Activated CD4-positive, alpha-beta T cell treated with anti-CD3 and anti-CD28 coated beads, Interleukin-2, Interleukin-6, amounts not matched to agents 100 ng/mL and 50 ng/mL, durations not matched to agents 16 hours and 8 hours (primary cell): ENCODE data around the gene WDFY4.

Source experiments
- DNase-seq: peaks from one replicate; pipeline ENCODE4 v3.0.0-alpha.2; 2020

Gene WDFY4

GRCh38 chr10:48926255-48926654 lies 241.6 kb downstream of the WDFY4 start:
- no peak for DNase-seq

GRCh38 chr10:48926764-48927540 lies 242.3 kb downstream of the WDFY4 start:
- no peak for DNase-seq

GRCh38 chr10:48929413-48929990 lies 244.8 kb downstream of the WDFY4 start:
- no peak for DNase-seq

- DNase-seq, result no peak
These were observed 246.5 kb downstream of the WDFY4 start for GRCh38 chr10:48931188-48931587.

- no peak for DNase-seq
These were observed 248.4 kb downstream of the WDFY4 start for GRCh38 chr10:48932831-48933664.

- DNase-seq, result no peak
These were observed 250.2 kb downstream of the WDFY4 start for GRCh38 chr10:48934672-48935501.

GRCh38 chr10:48935577-48935976 lies 250.9 kb downstream of the WDFY4 start:
- DNase-seq, result no peak

- DNase-seq, result no peak
These were observed 253.1 kb downstream of the WDFY4 start for GRCh38 chr10:48937796-48938195.

GRCh38 chr10:48938281-48938680 lies 253.6 kb downstream of the WDFY4 start:
- no peak for DNase-seq

GRCh38 chr10:48938990-48939536 lies 254.4 kb downstream of the WDFY4 start:
- no peak for DNase-seq

GRCh38 chr10:48939790-48940325 lies 255.2 kb downstream of the WDFY4 start, which contains the start of gene LRRC18:
LRRC18 (minus strand) TSS chr10:48939840; CDS start chr10:48914155, 25,685 bp downstream.
- DNase-seq, result no peak

- DNase-seq, result no peak
These were observed 255.7 kb downstream of the WDFY4 start for GRCh38 chr10:48940372-48940771.

GRCh38 chr10:48940958-48941357 lies 256.3 kb downstream of the WDFY4 start:
- no peak for DNase-seq

GRCh38 chr10:48941427-48942075 lies 256.9 kb downstream of the WDFY4 start:
- DNase-seq, result no peak

GRCh38 chr10:48943096-48943495 lies 258.4 kb downstream of the WDFY4 start:
- DNase-seq, result no peak

GRCh38 chr10:48944171-48944570 lies 259.5 kb downstream of the WDFY4 start:
- no peak for DNase-seq

- no peak for DNase-seq
These were observed 260.9 kb downstream of the WDFY4 start for GRCh38 chr10:48945441-48946130.

GRCh38 chr10:48946332-48946731 lies 261.7 kb downstream of the WDFY4 start:
- no peak for DNase-seq

- DNase-seq, result no peak
These were observed 262.3 kb downstream of the WDFY4 start for GRCh38 chr10:48946891-48947500.

- DNase-seq, result no peak
These were observed 263.2 kb downstream of the WDFY4 start for GRCh38 chr10:48947690-48948469.
